ENCODE data around the gene TPRG1.

- TF ChIP-seq CTCF (IDR thresholded peaks at IDR 0.05) (no peak), POLR2AphosphoS5 (IDR thresholded peaks at IDR 0.05; ENCODE audit: insufficient read depth in 1 of 2, low read depth in 1 of 2) (no peak), POLR2A (IDR thresholded peaks at IDR 0.05) (no peak)
These were observed 32.2 kb upstream of the TPRG1 start for GRCh38 chr3:189139611-189139940.

All from vagina (tissue), 2 donors.